ENCODE data around the gene MED15. TPM values are rescaled to one million over a fixed set of nuclear protein-coding genes. Genes with fewer than 3 reads are reported as not detected.
A peak's percentile ranks its signal among the peaks of the same experiment; 100 is the strongest.

MED15 gene
- total RNA-seq, 5 donors from 2014 or later (not counting 1 experiment from before 2014, with no cell fraction given): 214 to 317 (median 262) TPM

DNA sequence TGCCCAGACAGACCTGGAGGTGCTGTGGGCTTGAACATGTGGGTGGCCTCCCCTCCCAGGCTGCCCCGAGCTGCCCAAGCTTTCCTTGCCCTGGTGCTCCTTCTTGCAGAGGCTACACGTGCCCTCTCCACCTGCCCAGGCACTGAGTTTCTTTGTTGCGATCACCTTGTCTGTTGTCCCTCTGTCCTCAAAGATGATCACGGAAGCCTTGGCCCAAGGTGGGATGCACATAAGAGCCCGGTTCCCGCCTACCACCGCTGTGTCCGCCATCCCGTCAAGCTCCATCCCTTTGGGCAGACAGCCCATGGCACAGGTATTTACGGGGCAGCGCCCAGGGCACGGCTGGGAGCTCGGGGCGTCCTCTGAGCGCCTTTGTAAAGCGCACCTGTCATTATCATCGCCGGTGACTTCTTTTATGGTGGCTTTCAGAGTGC, 67.5 kb downstream of the MED15 start:
- POLR2A ChIA-PET: no interaction called here
- peak overlapping the region in 1 of 2 donors; percentile 6 for H3K27ac Mint-ChIP-seq

GRCh38 chr22:20575724-20576444, 68.5 kb downstream of the MED15 start:
- H3K27me3 Mint-ChIP-seq: no peaks in the 10 kb centered on the region
- no peak overlapping the region for H3K27ac Mint-ChIP-seq
- H3K4me1 Mint-ChIP-seq: peaks cover 51 to 75% (median 62%) of the 10 kb centered on the region in 3 donors
- no peaks in the 10 kb centered on the region for H3K9me3 Mint-ChIP-seq
- H3K4me1 ChIP-seq (ENCODE audit: control insufficient read depth in 1 of 2, extremely low read depth in 1 of 2, insufficient read depth in 2 of 2, low read length in 2 of 2): peaks cover 14 to 75% of the 10 kb centered on the region in 2 experiments
- no peaks in the 10 kb centered on the region for H3K27me3 ChIP-seq (replicated peaks in 1 of 2; ENCODE audit: control insufficient read depth in 2 of 2, extremely low read depth in 1 of 2, insufficient read depth in 2 of 2, low read length in 1 of 2)
- peaks cover 4 to 97% of the 10 kb centered on the region in 2 donors for H3K36me3 ChIP-seq (ENCODE audit: control insufficient read depth in 2 of 2, extremely low read depth in 1 of 2, insufficient read depth in 1 of 2, low read length in 1 of 2)
- no peak overlapping the region for H3K27ac ChIP-seq (ENCODE audit: low read length)
- H3K4me3 Mint-ChIP-seq: no peak overlapping the region
- no peaks in the 10 kb centered on the region for H3K9me3 ChIP-seq
- no peak overlapping the region for H3K4me3 ChIP-seq (ENCODE audit: control insufficient read depth in 1 of 2, extremely low read depth in 1 of 2, low read length in 1 of 2)
- H3K36me3 Mint-ChIP-seq: peaks cover 61% of the 10 kb centered on the region
- no peak for ATAC-seq (replicated peaks in 1 of 4)
- ChIA-PET POLR2A (interaction anchor here in 1 of 2 donors (0.6 kb wide), 1 partner anchor 44 kb away, joined by 3 read pairs; no protein-coding TSS in a partner anchor), CTCF (interaction anchor here in 1 of 2 donors (0.7 to 1.5 kb wide), 5 partner anchors 8 to 57 kb away, joined by 3 to 6 read pairs (median 3); no protein-coding TSS in a partner anchor)
- WGBS (ENCODE audit: insufficient coverage): 84% methylated on average over 3 of the region's 6 CpGs
- no peak for DNase-seq

More for the DNA sequence above, 67.5 kb downstream of the MED15 start:
- H3K9me3 Mint-ChIP-seq: no peaks in the 10 kb centered on the region
- Histone ChIP-seq H3K4me1 (ENCODE audit: control insufficient read depth in 1 of 2, extremely low read depth in 1 of 2, insufficient read depth in 2 of 2, low read length in 2 of 2) (peaks cover 19 to 75% of the 10 kb centered on the region in 2 experiments), H3K4me3 (ENCODE audit: control insufficient read depth in 1 of 2, extremely low read depth in 1 of 2, low read length in 1 of 2) (no peak overlapping the region), H3K36me3 (ENCODE audit: control insufficient read depth in 2 of 2, extremely low read depth in 1 of 2, insufficient read depth in 1 of 2, low read length in 1 of 2) (peaks cover 4 to 87% of the 10 kb centered on the region in 2 donors), H3K27me3 (replicated peaks in 1 of 2; ENCODE audit: control insufficient read depth in 2 of 2, extremely low read depth in 1 of 2, insufficient read depth in 2 of 2, low read length in 1 of 2) (no peaks in the 10 kb centered on the region), H3K9me3 (no peaks in the 10 kb centered on the region), H3K27ac (ENCODE audit: low read length) (no peak overlapping the region)
- WGBS (ENCODE audit: insufficient coverage): 100% methylated on average over 9 of the region's 18 CpGs
- CTCF ChIA-PET: interaction anchor here (0.7 to 1.5 kb wide), 4 partner anchors 10 to 56 kb away, joined by 3 to 6 read pairs (median 4); no protein-coding TSS in a partner anchor
- no peaks in the 10 kb centered on the region for H3K27me3 Mint-ChIP-seq
- no peak overlapping the region for H3K4me3 Mint-ChIP-seq
- H3K36me3 Mint-ChIP-seq: peaks cover 54% of the 10 kb centered on the region
- peaks cover 51 to 75% (median 61%) of the 10 kb centered on the region in 3 donors for H3K4me1 Mint-ChIP-seq
- no peak for ATAC-seq (replicated peaks in 1 of 4)
- DNase-seq: no peak

- H3K4me1 ChIP-seq (ENCODE audit: control insufficient read depth in 1 of 2, extremely low read depth in 1 of 2, insufficient read depth in 2 of 2, low read length in 2 of 2): peaks cover 9 to 75% of the 10 kb centered on the region in 2 experiments
- peaks cover 4 to 100% of the 10 kb centered on the region in 2 donors for H3K36me3 ChIP-seq (ENCODE audit: control insufficient read depth in 2 of 2, extremely low read depth in 1 of 2, insufficient read depth in 1 of 2, low read length in 1 of 2)
- peaks cover 61% of the 10 kb centered on the region for H3K36me3 Mint-ChIP-seq
- H3K4me1 Mint-ChIP-seq: peaks cover 51 to 74% (median 58%) of the 10 kb centered on the region in 3 donors
- no peak for DNase-seq
- H3K27ac Mint-ChIP-seq: peak overlapping the region in 1 of 2 donors; percentile 49
- H3K27me3 Mint-ChIP-seq: no peaks in the 10 kb centered on the region
- H3K4me3 Mint-ChIP-seq: no peak overlapping the region
- no peaks in the 10 kb centered on the region for H3K27me3 ChIP-seq (replicated peaks in 1 of 2; ENCODE audit: control insufficient read depth in 2 of 2, extremely low read depth in 1 of 2, insufficient read depth in 2 of 2, low read length in 1 of 2)
- POLR2A ChIA-PET: no interaction called here
- no peak overlapping the region for H3K27ac ChIP-seq (ENCODE audit: low read length)
- WGBS (ENCODE audit: insufficient coverage): 94% methylated on average over 2 of the region's 3 CpGs
- H3K9me3 ChIP-seq: no peaks in the 10 kb centered on the region
- no peak overlapping the region for H3K4me3 ChIP-seq (ENCODE audit: control insufficient read depth in 1 of 2, extremely low read depth in 1 of 2, low read length in 1 of 2)
- ATAC-seq (replicated peaks in 1 of 4): no peak
- CTCF ChIA-PET: interaction anchor here in 1 of 2 donors (1.0 kb wide), 2 partner anchors 9 to 10 kb away, joined by 3 read pairs; no protein-coding TSS in a partner anchor
- no peaks in the 10 kb centered on the region for H3K9me3 Mint-ChIP-seq
Measured at GRCh38 chr22:20576445-20576816, 69.0 kb downstream of the MED15 start.

DNA sequence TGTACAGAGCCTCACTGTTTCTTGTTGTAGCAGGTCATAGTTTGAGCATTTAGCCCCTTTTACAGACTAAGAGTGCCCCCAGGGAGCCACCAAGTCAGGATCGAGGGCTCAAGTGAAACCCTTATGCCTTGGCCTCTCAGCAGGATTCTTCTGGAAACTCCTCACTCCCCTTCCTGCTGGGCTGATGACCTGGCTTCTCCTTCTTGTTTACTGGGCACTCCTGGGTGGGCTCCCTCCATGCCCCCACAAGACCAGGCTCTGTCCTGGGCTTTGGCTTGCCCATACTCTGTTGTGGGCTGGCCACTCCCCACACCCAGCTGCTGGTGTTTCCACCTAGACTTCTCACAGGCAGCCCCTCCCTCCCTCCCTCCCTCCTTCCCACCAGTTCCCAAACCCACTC, 69.6 kb downstream of the MED15 start:
- no peaks in the 10 kb centered on the region for H3K9me3 ChIP-seq
- 88% methylated on average over 1 of the region's 1 CpG for WGBS (ENCODE audit: insufficient coverage)
- ATAC-seq (replicated peaks in 1 of 4) (no peak), DNase-seq (no peak)
- ChIA-PET POLR2A (interaction anchor here in 1 of 2 donors (0.7 kb wide), 1 partner anchor 22 kb away, joined by 4 read pairs; no protein-coding TSS in a partner anchor), CTCF (interaction anchor here in 1 of 2 donors (1.0 kb wide), 2 partner anchors 9 to 11 kb away, joined by 3 read pairs; no protein-coding TSS in a partner anchor)
- H3K4me1 ChIP-seq (ENCODE audit: control insufficient read depth in 1 of 2, extremely low read depth in 1 of 2, insufficient read depth in 2 of 2, low read length in 2 of 2): peaks cover 3 to 75% of the 10 kb centered on the region in 2 experiments
- Mint-ChIP-seq H3K27ac (peak overlapping the region; percentile 48 to 49), H3K9me3 (no peaks in the 10 kb centered on the region), H3K4me3 (no peak overlapping the region), H3K36me3 (peaks cover 57% of the 10 kb centered on the region), H3K27me3 (no peaks in the 10 kb centered on the region), H3K4me1 (peaks cover 45 to 69% (median 54%) of the 10 kb centered on the region in 3 donors)
- peaks cover 4 to 100% of the 10 kb centered on the region in 2 donors for H3K36me3 ChIP-seq (ENCODE audit: control insufficient read depth in 2 of 2, extremely low read depth in 1 of 2, insufficient read depth in 1 of 2, low read length in 1 of 2)
- no peak overlapping the region for H3K27ac ChIP-seq (ENCODE audit: low read length)
- no peak overlapping the region for H3K4me3 ChIP-seq (ENCODE audit: control insufficient read depth in 1 of 2, extremely low read depth in 1 of 2, low read length in 1 of 2)
- H3K27me3 ChIP-seq (replicated peaks in 1 of 2; ENCODE audit: control insufficient read depth in 2 of 2, extremely low read depth in 1 of 2, insufficient read depth in 2 of 2, low read length in 1 of 2): no peaks in the 10 kb centered on the region

- Mint-ChIP-seq H3K4me1 (peaks cover 42 to 66% (median 49%) of the 10 kb centered on the region in 3 donors), H3K36me3 (peaks cover 53% of the 10 kb centered on the region), H3K27me3 (no peaks in the 10 kb centered on the region), H3K27ac (peak overlapping the region; percentile 52 to 69), H3K4me3 (no peak overlapping the region), H3K9me3 (no peaks in the 10 kb centered on the region)
- 89% methylated on average over 7 of the region's 8 CpGs for WGBS (ENCODE audit: insufficient coverage)
- ChIA-PET POLR2A (interaction anchor here in 1 of 2 donors (0.7 kb wide), 1 partner anchor 23 kb away, joined by 4 read pairs; no protein-coding TSS in a partner anchor), CTCF (interaction anchor here in 1 of 2 donors (0.5 kb wide), 1 partner anchor 1025 kb away, joined by 5 read pairs; no protein-coding TSS in a partner anchor)
- DNase-seq (peak in 2 of 35 experiments; percentile 17 to 42), ATAC-seq (replicated peaks in 1 of 4) (no peak)
- H3K27ac ChIP-seq (ENCODE audit: low read length): no peak overlapping the region
- no peaks in the 10 kb centered on the region for H3K9me3 ChIP-seq
- no peak overlapping the region for H3K4me3 ChIP-seq (ENCODE audit: control insufficient read depth in 1 of 2, extremely low read depth in 1 of 2, low read length in 1 of 2)
- no peaks in the 10 kb centered on the region for H3K27me3 ChIP-seq (replicated peaks in 1 of 2; ENCODE audit: control insufficient read depth in 2 of 2, extremely low read depth in 1 of 2, insufficient read depth in 2 of 2, low read length in 1 of 2)
- H3K36me3 ChIP-seq (ENCODE audit: control insufficient read depth in 2 of 2, extremely low read depth in 1 of 2, insufficient read depth in 1 of 2, low read length in 1 of 2): peaks cover 4 to 99% of the 10 kb centered on the region in 2 donors
- H3K4me1 ChIP-seq (ENCODE audit: control insufficient read depth in 1 of 2, extremely low read depth in 1 of 2, insufficient read depth in 2 of 2, low read length in 2 of 2): peaks cover 3 to 71% of the 10 kb centered on the region in 2 experiments
Measured at GRCh38 chr22:20577549-20577975, 70.2 kb downstream of the MED15 start.

DNA sequence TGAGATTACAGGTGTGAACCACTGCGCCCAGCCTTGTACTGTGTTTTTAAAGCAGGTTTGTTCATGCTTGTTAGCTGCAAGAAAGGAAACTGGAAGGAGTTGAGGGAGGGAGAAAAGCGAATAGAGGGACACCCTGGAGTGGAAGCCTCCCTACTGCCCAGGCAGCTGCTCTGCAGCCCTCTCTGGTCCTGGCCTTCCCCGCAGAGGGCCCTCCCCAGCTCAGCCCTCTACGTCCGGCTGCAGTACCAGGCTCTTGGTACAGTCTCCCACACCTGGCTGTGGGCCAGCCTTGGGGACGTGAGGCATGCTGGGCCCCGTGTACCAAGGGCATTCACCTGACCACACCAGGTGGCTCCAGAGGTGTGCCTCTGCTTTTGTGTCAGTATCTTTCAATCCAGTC, 70.8 kb downstream of the MED15 start:
- no peak overlapping the region for H3K27ac Mint-ChIP-seq
- 95% methylated on average over 7 of the region's 7 CpGs for WGBS (ENCODE audit: insufficient coverage)
- H3K27me3 ChIP-seq (replicated peaks in 1 of 2; ENCODE audit: control insufficient read depth in 2 of 2, extremely low read depth in 1 of 2, insufficient read depth in 2 of 2, low read length in 1 of 2): no peaks in the 10 kb centered on the region
- H3K4me3 ChIP-seq (ENCODE audit: control insufficient read depth in 1 of 2, extremely low read depth in 1 of 2, low read length in 1 of 2): no peak overlapping the region
- peaks cover 40 to 64% (median 49%) of the 10 kb centered on the region in 3 donors for H3K4me1 Mint-ChIP-seq
- H3K4me3 Mint-ChIP-seq: no peak overlapping the region
- H3K4me1 ChIP-seq (ENCODE audit: control insufficient read depth in 1 of 2, extremely low read depth in 1 of 2, insufficient read depth in 2 of 2, low read length in 2 of 2): peaks cover 3 to 72% of the 10 kb centered on the region in 2 experiments
- ChIA-PET POLR2A (no interaction called here), CTCF (interaction anchor here in 1 of 2 donors (0.5 to 0.9 kb wide), 2 partner anchors 11 to 13 kb away, joined by 3 to 4 read pairs; no protein-coding TSS in a partner anchor)
- no peaks in the 10 kb centered on the region for H3K9me3 Mint-ChIP-seq
- ATAC-seq (replicated peaks in 1 of 4): no peak
- no peak overlapping the region for H3K27ac ChIP-seq (ENCODE audit: low read length)
- H3K36me3 Mint-ChIP-seq: peaks cover 51% of the 10 kb centered on the region
- DNase-seq: no peak
- H3K9me3 ChIP-seq: no peaks in the 10 kb centered on the region
- H3K36me3 ChIP-seq (ENCODE audit: control insufficient read depth in 2 of 2, extremely low read depth in 1 of 2, insufficient read depth in 1 of 2, low read length in 1 of 2): peaks cover 4 to 99% of the 10 kb centered on the region in 2 donors
- no peaks in the 10 kb centered on the region for H3K27me3 Mint-ChIP-seq
